Activated T-helper 1 cell treated with anti-CD3 and anti-CD28 coated beads, Interleukin-12 subunit alpha, Interleukin-12 subunit beta, Interleukin-2, Interleukin-4 antibody, amounts not matched to agents 30 ng/mL and 10 ng/mL and 1 ng/mL, durations not matched to agents 14 hours and 24 hours and 36 hours (primary cell): ENCODE measurements around the gene MACF1. TPM values are rescaled to one million over a fixed set of nuclear protein-coding genes. Genes with fewer than 3 reads are reported as not detected.

Source experiments
- DNase-seq: peaks from one replicate; pipeline ENCODE4 v3.0.0; 2021; ENCODE audit warnings: low spot score
- H3K27ac Mint-ChIP-seq: one replicate; pipeline ENCODE4 v1.8.0; 2021; ENCODE audit warnings: mild to moderate bottlenecking, mixed read lengths
- H3K27me3 Mint-ChIP-seq: one replicate; pipeline ENCODE4 v1.8.0; 2022; ENCODE audit warnings: mild to moderate bottlenecking, moderate library complexity, mixed read lengths; ENCODE audit not compliant: insufficient read depth
- H3K36me3 Mint-ChIP-seq: one replicate; pipeline ENCODE4 v1.8.0; 2021; ENCODE audit warnings: low read depth, mixed read lengths
- H3K4me1 Mint-ChIP-seq: one replicate; pipeline ENCODE4 v1.8.0; 2021; ENCODE audit warnings: low read depth, mixed read lengths
- H3K4me3 Mint-ChIP-seq: one replicate; pipeline ENCODE4 v1.8.0; 2021; ENCODE audit warnings: mild to moderate bottlenecking, moderate library complexity, mixed read lengths
- H3K9me3 Mint-ChIP-seq: one replicate; pipeline ENCODE4 v1.8.0; 2021; ENCODE audit warnings: mixed read lengths
- intact Hi-C: fragments of 100-400 bp; cut with micrococcal nuclease; formaldehyde crosslinking; loops from one replicate; pipeline ENCODE4 v1.15.1; 2024
- total RNA-seq: library from RNA; stranded (reverse); gene quantifications from 2 replicates; pipeline ENCODE4 v1.2.3, GENCODE V29; 2022

MACF1 gene
- total RNA-seq, 1 donor from 2014 or later = 226 TPM

DNA sequence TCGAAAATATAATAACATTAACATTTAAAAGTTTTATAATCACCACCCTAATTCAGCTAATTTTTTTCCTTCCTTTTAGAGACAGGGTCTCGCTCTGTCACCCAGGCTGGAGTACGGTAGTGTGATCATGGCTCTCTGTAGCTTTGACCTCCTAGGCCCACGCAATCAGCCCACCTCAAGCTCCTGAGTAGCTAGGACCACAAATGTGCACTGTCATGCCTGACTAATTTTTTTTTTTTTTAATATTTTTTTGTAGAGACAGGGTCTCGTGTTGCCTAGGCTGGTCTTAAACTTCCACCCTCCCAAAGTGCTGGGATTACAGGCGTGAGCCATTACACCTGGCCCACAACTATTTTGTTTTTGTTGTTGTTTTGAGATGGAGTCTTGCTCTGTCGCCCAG lies 172.2 kb downstream of the MACF1 start:
- no peak overlapping the region for H3K4me3 Mint-ChIP-seq
- no peak overlapping the region for H3K27ac Mint-ChIP-seq
- H3K9me3 Mint-ChIP-seq = no peaks in the 10 kb centered on the region
- peaks cover 28% of the 10 kb centered on the region for H3K36me3 Mint-ChIP-seq
- no peak for DNase-seq
- intact Hi-C loops = no loop called here
- no peaks in the 10 kb centered on the region for H3K27me3 Mint-ChIP-seq
- H3K4me1 Mint-ChIP-seq = no peaks in the 10 kb centered on the region

DNA sequence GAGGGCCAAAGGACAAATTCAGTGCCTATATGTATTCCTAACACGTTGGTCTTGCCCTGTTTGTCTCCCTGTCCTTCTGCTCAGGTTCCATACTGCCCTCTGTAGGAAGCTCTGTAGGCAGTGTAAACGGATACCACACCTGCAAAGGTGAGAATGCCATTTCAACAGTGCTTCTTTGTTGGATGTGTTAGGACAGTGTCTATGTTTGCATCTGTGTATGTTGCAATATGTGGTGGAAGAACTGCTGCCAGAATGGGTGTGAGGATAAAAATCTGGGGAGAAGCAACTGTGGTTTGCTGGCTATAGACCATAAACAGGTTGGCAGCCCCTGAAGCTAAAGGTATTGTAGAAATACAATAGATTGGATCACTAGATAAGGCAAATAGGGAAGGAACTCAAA lies 173.9 kb downstream of the MACF1 start:
- no peaks in the 10 kb centered on the region for H3K4me1 Mint-ChIP-seq
- H3K27ac Mint-ChIP-seq = no peak overlapping the region
- H3K9me3 Mint-ChIP-seq = no peaks in the 10 kb centered on the region
- no peak for DNase-seq
- H3K4me3 Mint-ChIP-seq = no peak overlapping the region
- H3K36me3 Mint-ChIP-seq = peaks cover 25% of the 10 kb centered on the region
- intact Hi-C loops = no loop called here
- H3K27me3 Mint-ChIP-seq = no peaks in the 10 kb centered on the region

DNA sequence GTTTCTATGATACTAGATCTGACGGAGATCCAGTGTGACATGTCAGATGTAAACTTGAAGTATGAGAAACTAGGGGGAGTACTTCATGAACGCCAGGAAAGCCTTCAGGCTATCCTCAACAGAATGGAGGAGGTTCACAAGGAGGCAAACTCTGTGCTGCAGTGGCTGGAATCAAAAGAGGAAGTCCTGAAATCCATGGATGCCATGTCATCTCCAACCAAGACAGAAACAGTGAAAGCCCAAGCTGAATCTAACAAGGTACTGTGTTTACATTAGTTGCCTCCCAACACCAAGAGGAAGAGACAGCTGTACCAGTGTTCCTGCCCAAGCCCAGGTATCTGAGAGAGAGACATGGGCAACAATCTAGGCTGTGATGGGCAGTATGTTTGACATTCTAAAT lies 174.7 kb downstream of the MACF1 start:
- Mint-ChIP-seq H3K9me3 (no peaks in the 10 kb centered on the region), H3K36me3 (peaks cover 28% of the 10 kb centered on the region)

DNA sequence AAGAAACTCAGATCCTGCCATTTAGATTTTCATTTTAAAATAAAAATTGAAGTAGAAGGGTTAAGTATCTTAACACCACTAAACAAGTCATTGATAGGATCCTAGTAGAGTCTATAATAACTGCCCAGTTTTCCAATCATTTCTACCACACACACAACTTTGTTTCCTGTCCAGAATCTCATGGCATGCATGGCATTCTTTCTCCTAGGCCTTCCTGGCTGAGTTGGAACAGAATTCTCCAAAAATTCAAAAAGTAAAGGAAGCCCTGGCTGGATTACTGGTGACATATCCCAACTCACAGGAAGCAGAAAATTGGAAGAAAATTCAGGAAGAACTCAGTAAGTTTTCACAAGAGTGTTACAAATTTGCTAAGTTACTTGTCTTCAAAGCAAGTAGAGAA lies 175.5 kb downstream of the MACF1 start:
- H3K9me3 Mint-ChIP-seq = no peaks in the 10 kb centered on the region
- H3K4me1 Mint-ChIP-seq = peaks cover 5% of the 10 kb centered on the region
- no peaks in the 10 kb centered on the region for H3K27me3 Mint-ChIP-seq
- peaks cover 28% of the 10 kb centered on the region for H3K36me3 Mint-ChIP-seq
- intact Hi-C loops = no loop called here
- H3K4me3 Mint-ChIP-seq = no peak overlapping the region
- no peak overlapping the region for H3K27ac Mint-ChIP-seq
- no peak for DNase-seq

More for the DNA sequence above, 174.7 kb downstream of the MACF1 start:
- Mint-ChIP-seq H3K4me1 (peaks cover 3% of the 10 kb centered on the region), H3K4me3 (no peak overlapping the region), H3K27ac (no peak overlapping the region), H3K27me3 (no peaks in the 10 kb centered on the region)
- no peak for DNase-seq
- intact Hi-C loops = no loop called here

DNA sequence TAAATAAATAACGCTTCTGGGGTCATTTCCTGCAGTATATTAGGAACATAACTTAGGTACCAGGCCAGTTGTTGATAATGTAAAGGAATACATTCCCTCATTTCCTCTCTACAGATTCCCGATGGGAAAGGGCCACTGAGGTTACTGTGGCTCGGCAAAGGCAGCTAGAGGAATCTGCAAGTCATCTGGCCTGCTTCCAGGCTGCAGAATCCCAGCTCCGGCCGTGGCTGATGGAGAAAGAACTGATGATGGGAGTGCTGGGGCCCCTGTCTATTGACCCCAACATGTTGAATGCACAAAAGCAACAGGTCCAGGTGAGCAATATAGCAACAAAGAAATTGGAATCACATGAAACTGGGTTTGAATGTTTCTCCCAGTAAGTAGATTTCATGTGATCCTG lies 177.3 kb downstream of the MACF1 start:
- no peak for DNase-seq
- intact Hi-C loops = no loop called here
- H3K9me3 Mint-ChIP-seq = no peaks in the 10 kb centered on the region
- no peak overlapping the region for H3K27ac Mint-ChIP-seq
- peaks cover 31% of the 10 kb centered on the region for H3K36me3 Mint-ChIP-seq
- H3K27me3 Mint-ChIP-seq = no peaks in the 10 kb centered on the region
- H3K4me3 Mint-ChIP-seq = no peak overlapping the region
- H3K4me1 Mint-ChIP-seq = peaks cover 5% of the 10 kb centered on the region

DNA sequence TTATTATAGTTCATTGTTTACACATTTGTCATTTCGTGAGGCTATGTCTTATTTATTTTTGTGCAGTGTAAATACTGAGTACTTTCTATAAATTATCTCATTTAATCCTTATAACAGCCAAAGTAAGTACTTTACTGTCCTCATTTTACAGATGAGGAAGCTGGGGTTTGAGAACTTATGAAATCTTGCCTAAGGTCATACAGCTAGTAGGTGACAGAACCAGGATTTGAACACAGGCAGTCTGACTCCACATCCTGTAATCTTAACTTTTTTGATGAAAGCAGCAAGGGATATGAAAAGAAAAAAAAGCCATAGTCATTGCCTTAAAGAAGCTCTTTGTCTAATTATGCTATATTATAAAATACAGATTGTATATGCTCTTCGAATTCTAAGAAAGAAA lies 179.8 kb downstream of the MACF1 start:
- no peaks in the 10 kb centered on the region for H3K27me3 Mint-ChIP-seq
- no peaks in the 10 kb centered on the region for H3K9me3 Mint-ChIP-seq
- H3K27ac Mint-ChIP-seq = no peak overlapping the region
- DNase-seq = no peak
- peaks cover 5% of the 10 kb centered on the region for H3K4me1 Mint-ChIP-seq
- peaks cover 37% of the 10 kb centered on the region for H3K36me3 Mint-ChIP-seq
- H3K4me3 Mint-ChIP-seq = no peak overlapping the region
- intact Hi-C loops = no loop called here

DNA sequence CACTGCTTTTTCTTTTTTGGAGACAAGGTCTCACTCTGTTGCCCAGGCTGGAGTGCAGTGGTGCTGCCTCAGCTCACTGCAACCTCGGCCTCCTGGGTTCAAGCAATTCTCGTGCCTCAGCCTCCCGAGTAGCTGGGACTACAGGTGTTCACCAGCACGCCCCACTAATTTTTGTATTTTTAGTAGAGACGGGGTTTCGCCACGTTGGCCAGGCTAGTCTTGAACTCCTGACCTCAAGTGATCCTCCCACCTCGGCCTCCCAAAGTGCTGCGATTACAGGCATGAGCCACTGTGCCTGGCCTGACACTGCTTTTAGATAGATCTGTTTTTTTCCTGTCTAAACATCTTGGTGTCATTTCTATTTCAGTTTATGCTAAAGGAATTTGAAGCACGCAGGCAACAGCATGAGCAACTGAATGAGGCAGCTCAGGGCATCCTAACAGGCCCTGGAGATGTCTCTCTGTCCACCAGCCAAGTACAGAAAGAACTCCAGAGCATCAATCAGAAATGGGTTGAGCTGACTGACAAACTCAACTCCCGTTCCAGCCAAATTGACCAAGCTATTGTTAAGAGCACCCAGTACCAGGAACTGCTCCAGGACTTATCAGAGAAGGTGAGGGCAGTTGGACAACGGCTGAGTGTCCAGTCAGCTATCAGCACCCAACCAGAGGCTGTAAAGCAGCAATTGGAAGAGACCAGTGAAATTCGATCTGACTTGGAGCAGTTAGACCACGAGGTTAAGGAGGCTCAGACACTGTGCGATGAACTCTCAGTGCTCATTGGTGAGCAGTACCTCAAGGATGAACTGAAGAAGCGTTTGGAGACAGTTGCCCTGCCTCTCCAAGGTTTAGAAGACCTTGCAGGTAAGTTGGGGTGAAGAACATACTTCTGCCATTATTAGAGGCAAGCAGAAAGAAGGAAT lies 180.8 kb downstream of the MACF1 start:
- H3K36me3 Mint-ChIP-seq = peaks cover 40% of the 10 kb centered on the region
- intact Hi-C loops = no loop called here
- H3K27me3 Mint-ChIP-seq = no peaks in the 10 kb centered on the region
- peaks cover 5% of the 10 kb centered on the region for H3K4me1 Mint-ChIP-seq
- DNase-seq = no peak
- no peak overlapping the region for H3K4me3 Mint-ChIP-seq
- no peaks in the 10 kb centered on the region for H3K9me3 Mint-ChIP-seq
- H3K27ac Mint-ChIP-seq = no peak overlapping the region

DNA sequence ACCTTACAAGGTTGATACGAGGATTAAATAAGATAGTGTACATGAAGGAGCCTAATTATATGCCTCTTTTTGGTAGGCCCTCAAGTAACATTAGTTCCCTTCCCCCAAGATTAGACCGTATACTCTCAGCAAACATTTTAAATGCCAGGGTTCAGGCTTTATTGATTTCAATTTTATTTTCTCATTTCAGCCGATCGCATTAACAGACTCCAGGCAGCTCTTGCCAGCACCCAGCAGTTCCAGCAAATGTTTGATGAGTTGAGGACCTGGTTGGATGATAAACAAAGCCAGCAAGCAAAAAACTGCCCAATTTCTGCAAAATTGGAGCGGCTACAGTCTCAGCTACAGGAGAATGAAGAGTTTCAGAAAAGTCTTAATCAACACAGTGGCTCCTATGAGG lies 182.5 kb downstream of the MACF1 start:
- Mint-ChIP-seq H3K9me3 (no peaks in the 10 kb centered on the region), H3K27me3 (no peaks in the 10 kb centered on the region), H3K27ac (no peak overlapping the region), H3K4me3 (no peak overlapping the region), H3K36me3 (peaks cover 45% of the 10 kb centered on the region), H3K4me1 (peaks cover 16% of the 10 kb centered on the region)
- no peak for DNase-seq
- intact Hi-C loops = no loop called here

DNA sequence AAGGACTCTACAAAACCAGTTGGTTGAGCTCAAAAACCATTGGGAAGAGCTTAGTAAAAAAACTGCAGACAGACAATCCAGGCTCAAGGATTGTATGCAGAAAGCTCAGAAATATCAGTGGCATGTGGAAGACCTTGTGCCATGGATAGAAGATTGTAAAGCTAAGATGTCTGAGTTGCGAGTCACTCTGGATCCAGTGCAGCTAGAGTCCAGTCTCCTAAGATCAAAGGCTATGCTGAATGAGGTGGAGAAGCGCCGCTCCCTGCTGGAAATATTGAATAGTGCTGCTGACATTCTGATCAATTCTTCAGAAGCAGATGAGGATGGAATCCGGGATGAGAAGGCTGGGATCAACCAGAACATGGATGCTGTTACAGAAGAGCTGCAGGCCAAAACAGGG lies 183.0 kb downstream of the MACF1 start:
- intact Hi-C loops = no loop called here
- Mint-ChIP-seq H3K4me3 (no peak overlapping the region), H3K36me3 (peaks cover 45% of the 10 kb centered on the region), H3K4me1 (peaks cover 21% of the 10 kb centered on the region), H3K27me3 (no peaks in the 10 kb centered on the region), H3K9me3 (no peaks in the 10 kb centered on the region), H3K27ac (no peak overlapping the region)
- DNase-seq = no peak

DNA sequence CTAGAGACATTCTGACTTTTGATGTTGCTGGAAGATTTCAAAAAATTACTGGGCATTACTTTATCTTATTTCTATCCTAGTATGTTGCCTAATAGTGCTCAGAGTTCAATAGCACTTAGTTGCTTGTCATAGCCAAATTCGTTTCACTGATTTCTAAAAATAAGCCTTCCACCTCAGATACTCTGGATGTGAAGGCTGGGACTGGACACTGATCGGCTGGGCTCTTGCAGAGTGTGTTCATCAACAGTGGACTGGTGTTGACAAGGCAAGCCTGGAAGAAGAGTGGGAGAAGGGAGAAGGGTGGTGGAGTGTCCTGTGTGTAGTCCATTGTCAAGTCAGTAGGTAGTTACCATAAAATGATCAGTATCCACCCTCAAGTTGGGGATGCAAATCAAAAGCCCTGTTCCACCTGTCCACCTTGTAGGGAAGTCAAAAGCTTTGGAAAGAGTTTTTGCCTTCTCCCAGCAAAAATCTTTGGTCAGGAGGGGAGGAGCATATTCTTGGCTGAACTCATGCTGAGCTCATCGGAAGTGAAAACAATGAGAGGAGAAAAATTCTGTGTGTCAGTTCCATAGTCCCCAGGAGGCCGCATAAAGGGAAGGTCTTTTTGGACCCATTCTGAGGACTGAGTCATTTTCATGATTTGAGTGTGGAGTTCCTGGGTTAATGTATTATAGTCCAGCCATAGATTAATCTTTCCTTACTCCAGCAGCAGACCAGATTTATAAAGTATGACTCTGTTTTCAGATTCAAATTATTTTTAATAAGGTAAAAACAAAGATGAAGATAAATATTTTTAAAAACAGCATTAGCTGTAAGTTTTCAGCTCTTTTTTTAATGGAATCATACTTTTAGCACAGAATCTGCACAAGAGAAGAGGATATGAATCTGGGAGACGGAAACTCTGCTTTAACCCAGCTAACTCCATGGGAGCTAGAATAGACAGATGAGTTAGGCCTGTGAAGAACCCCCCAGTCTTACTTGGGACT lies 187.5 kb downstream of the MACF1 start:
- Mint-ChIP-seq H3K9me3 (no peaks in the 10 kb centered on the region), H3K27me3 (no peaks in the 10 kb centered on the region), H3K4me1 (peaks cover 54% of the 10 kb centered on the region), H3K27ac (peak overlapping the region; percentile 63), H3K4me3 (no peak overlapping the region), H3K36me3 (peaks cover 41% of the 10 kb centered on the region)
- intact Hi-C loops = loop anchor here (2.0 kb wide), 1 partner anchor 17 kb away; no protein-coding TSS in a partner anchor
- DNase-seq = no peak

DNA sequence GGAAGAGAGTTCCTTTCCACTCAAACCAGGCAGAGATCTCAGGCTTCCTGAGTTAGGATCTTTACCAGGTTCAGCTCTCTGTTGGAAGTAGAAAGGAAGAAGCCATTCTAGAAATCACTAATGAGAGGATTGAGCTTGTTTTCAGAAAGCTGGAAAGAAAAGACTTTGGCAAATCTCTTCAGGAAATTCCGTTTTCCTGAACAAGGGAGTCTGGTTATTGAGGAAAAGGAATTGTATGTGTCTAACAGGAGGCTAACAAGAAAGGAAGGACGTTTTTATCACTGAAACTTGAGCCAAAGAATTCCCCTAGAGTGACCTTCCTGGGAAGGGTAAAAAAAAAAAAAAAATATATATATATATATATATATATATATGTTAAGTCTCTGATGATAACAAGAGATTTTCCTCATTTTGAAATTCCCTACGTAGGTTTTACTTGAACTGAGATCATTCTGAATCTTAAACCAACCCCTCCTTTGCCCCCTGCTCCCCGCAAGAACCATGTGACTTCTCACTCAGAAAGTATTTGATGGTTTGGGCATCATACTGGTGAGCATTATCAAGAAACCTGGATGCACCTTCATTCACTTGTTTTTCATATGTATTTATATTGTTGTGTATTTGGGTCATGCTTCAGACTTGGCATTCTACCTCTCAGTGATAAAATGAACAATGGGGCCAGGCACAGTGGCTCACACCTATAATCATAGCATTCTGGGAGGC lies 188.5 kb downstream of the MACF1 start:
- DNase-seq = no peak
- H3K4me3 Mint-ChIP-seq = no peak overlapping the region
- intact Hi-C loops = loop anchor here (2.0 kb wide), 1 partner anchor 16 kb away; no protein-coding TSS in a partner anchor
- H3K27ac Mint-ChIP-seq = no peak overlapping the region
- no peaks in the 10 kb centered on the region for H3K9me3 Mint-ChIP-seq
- peaks cover 38% of the 10 kb centered on the region for H3K36me3 Mint-ChIP-seq
- H3K4me1 Mint-ChIP-seq = peaks cover 61% of the 10 kb centered on the region
- no peaks in the 10 kb centered on the region for H3K27me3 Mint-ChIP-seq

DNA sequence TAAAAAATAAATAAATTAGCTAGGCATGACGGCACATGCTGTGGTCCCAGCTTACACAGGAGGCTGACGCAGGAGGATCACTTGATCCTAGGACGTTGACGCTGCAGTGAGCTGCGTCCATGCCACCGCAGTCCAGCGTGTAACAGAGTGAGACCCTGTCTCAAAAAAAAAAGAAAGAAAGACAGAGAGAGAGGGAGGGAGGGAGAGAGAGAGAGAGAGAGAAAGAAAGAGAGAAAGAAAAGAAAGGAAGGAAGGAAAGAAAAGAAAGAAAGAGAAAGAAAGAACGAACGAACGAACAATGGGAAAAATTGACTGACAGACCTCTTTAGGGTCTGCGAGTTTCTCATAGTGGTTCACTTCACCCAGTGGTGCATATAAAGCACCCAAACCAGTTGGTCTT lies 189.2 kb downstream of the MACF1 start:
- peaks cover 31% of the 10 kb centered on the region for H3K36me3 Mint-ChIP-seq
- no peaks in the 10 kb centered on the region for H3K9me3 Mint-ChIP-seq
- peaks cover 68% of the 10 kb centered on the region for H3K4me1 Mint-ChIP-seq
- intact Hi-C loops = loop anchor here (2.0 kb wide), 1 partner anchor 15 kb away; no protein-coding TSS in a partner anchor
- no peaks in the 10 kb centered on the region for H3K27me3 Mint-ChIP-seq
- peak overlapping the region; percentile 67 for H3K27ac Mint-ChIP-seq
- no peak overlapping the region for H3K4me3 Mint-ChIP-seq
- no peak for DNase-seq
